Dedifferentiated amniotic fluid mesenchymal stem cell (primary cell): Measurements from ENCODE around the gene LYPLA2.
A peak's percentile ranks its signal among the peaks of the same experiment; 100 is the strongest.

Experiments
- DNase-seq: peaks from one replicate; pipeline ENCODE4 v3.0.0-alpha.2; 2016; ENCODE audit errors: extremely low spot score

The LYPLA2 gene

DNA sequence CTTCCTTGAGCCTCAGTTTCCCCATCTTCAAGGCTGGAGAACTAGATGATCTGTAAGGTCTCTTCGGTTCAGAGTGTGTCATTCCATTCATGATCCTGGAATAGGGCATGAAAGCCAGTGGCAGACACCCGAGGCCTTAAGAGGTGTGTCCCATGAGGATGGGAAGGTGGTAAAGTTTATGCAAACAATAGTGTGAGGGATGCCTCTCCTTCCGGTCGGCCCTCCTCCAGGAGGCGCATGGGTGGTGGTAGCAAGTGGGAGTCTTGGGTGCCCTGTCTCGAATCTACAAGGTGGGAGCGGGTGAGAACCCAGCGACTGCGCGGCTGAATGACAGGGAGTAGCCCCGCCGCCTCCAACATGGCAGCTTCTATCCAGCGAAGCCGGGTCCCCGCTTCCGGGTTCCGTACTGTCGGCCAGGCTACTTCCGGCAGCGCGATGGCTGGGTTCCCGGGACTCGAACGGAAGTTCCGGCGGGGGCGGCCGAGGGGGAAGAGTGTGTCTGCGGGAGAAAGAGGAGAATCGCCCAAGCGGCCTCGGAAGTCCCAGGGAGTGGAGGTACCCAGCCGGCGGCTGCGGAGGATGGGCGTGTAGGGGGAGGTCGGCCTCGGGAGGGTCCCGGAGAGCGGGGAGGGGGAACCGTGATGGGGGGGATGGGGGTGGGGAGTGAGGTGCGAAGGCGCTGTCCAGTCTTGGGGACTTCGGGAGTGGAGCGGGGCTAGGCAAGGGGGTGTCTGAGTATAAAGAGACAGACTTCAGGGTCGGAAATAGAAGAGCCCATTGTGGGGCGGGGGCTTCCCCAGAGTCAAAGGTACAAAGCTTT, at the start of gene LYPLA2:
TSS of gene LYPLA2 (plus strand) at position 450 of the 820 bp plus-strand sequence. CDS start 1,538 bp downstream, outside the sequence.
- DNase-seq: peak; percentile 94

DNA sequence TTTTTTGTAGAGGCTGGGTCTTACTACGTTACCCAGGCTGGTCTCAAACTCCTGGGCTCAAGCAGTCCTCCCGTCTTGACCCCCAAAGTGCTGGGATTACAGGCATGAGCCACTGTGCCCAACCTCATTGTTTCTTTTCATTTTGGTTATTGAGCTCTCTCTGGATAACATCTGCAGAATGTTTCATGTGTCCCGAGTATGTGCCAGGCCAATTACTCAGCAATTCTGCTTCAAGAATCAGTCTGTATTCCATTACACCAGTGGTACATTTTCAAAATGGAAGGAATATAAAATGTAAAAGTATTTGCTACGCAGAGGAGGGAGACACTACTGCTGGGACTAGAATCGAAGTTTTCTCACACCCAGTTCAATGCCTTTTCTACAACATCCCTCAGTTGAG, 49.3 kb upstream of the LYPLA2 start:
- no peak for DNase-seq

DNA sequence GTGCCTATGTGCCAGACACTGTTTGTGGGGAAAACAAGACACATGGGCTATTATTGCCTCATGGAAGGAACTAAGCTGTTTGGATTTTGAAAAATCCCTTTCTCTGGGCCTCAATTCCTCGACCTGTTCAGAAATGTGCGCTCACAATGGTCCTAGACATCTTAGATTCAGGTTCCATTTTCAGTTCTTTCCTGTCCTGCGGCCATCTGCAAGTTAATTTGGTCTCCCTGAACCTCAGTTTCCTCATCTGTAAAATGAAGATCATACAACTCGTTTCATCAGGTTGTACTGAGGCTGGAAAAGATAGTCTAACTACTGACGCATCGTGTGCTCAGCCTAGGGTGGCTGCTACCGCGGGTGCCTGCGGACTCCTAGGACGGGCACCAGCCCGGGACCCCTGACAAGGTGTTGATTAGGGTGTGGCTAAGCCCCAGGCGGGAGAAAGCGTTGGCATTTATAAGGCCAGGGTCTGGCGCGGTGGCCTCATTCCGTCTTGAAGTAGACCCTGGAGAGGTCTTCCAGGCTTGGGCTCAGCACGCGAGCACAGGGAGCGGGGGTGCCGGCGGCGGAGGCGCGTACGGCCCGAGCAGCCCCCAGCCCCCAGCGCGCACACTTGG, 48.2 kb upstream of the LYPLA2 start:
- DNase-seq: no peak

DNA sequence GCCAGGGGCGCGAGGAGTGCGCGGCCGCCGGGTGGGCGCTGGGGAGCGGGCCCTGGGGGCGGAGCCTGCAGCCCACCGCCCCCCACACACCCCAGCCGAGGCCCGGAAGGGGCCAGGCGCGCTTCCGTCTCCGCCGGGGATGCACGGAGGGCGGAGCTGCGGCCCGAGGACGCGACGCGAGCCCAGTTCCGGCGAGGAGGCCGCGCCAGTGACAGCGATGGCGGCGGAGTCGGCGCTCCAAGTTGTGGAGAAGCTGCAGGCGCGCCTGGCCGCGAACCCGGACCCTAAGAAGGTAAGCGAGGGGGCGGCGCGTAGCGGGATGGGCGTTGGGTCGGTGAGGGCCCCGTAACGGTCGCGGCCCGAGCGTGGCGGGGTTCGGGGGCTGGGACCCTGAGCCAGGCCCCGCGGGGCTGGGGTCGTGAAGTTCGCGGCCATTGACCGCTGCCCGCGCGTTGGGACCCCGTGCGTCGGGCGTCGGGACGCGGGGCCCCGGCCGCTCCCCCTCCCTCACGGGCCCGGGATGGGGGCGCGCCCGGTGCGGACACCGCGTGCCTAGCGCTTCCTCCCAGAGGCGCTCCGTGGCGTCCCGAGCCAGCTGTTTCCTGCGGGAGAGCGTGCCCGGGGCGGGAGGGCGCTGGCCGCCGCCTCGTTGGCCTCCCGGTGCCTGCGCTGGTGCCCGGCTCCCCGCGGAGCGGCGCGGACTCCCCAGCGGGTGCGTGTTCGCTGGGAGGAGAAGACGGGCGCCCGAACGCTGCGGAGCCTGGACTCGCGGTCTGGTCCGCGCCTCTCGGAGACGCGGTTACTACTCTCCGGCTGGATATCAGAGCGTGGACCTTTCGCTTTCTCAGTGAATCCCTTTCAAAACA, 47.4 kb upstream of the LYPLA2 start, which contains the start of gene ELOA:
TSS of gene ELOA (plus strand) at position 185 of the 866 bp plus-strand sequence. CDS start at position 218, 33 bp downstream.
- DNase-seq: peak; percentile 53

DNA sequence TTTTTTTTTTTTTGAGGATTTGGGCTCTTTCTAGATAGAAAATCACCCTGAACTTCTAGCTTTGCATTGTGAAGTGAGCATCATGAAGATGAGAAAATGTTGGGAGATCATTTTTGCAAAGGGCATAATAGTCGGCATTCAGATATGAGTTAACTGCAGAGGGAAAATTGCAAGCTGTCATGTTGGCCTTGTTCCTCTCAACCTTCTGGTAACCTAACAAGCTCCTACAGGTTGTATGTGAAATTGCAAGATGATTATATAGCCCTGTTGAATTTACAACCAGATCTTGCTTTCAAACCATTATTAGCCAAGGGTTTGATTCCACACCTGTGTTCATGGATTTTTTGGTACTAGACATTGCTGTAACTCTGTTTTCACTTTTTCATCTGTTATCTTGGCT, 45.4 kb upstream of the LYPLA2 start:
- DNase-seq: no peak

DNA sequence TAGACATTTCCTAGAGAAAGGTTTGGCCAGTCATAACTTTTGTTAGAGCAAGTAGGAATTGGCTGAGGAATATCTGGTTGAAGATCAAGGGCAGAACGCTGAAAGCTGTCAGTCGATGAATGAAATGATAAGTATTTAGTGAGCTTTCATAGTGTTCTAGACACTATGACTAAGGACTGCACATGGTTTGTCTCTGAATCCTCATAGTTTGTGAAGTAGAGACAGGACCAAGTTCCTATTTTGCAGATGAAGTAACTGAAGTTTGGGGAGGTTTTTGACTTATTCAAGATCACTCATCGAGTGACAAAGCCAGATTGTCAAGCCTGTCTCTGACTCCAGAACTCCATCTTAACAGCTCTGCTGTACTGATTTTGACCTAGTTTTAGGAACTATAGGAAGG, 42.9 kb upstream of the LYPLA2 start:
- no peak for DNase-seq

DNA sequence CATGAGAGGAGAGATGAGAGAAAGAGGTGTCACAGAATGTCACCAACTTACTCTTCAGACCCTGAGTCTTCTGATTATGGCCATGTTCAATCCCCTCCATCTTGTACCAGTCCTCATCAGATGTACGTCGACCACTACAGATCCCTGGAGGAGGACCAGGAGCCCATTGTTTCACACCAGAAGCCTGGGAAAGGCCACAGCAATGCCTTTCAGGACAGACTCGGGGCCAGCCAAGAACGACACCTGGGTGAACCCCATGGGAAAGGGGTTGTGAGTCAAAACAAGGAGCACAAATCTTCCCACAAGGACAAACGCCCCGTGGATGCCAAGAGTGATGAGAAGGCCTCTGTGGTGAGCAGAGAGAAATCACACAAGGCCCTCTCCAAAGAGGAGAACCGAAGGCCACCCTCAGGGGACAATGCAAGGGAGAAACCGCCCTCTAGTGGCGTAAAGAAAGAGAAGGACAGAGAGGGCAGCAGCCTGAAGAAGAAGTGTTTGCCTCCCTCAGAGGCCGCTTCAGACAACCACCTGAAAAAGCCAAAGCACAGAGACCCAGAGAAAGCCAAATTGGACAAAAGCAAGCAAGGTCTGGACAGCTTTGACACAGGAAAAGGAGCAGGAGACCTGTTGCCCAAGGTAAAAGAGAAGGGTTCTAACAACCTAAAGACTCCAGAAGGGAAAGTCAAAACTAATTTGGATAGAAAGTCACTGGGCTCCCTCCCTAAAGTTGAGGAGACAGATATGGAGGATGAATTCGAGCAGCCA, 39.7 kb upstream of the LYPLA2 start:
- no peak for DNase-seq

DNA sequence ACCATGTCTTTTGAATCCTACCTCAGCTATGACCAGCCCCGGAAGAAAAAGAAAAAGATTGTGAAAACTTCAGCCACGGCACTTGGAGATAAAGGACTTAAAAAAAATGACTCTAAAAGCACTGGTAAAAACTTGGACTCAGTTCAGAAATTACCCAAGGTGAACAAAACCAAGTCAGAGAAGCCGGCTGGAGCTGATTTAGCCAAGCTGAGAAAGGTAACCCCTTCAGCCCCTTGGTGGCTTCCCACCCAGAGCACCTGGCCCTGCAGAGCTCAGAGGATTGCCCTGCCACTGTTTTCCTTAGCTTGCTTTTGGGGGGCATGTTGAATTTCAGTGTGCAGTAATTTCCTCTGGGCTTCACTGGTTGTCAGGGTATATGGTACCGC, 39.1 kb upstream of the LYPLA2 start:
- no peak for DNase-seq

DNA sequence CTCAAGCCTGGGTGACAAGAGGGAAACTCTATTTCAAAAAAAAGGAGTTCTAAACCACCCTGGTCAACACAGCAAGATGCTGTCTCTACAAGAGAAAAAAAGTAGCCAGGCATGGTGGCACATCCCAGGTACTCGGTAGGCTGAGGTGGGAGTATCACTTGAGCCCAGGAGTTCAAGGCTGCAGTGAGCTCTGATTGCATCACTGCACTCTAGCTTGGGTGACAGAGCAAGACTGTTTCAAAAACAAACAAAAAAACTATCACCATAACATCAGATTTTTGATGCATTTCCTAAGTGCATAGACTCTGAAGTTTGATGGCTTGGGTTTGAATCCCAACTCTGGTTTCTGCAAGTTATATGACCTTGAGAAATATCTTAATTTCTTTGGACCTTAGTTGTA, 38.0 kb upstream of the LYPLA2 start:
- DNase-seq: no peak

DNA sequence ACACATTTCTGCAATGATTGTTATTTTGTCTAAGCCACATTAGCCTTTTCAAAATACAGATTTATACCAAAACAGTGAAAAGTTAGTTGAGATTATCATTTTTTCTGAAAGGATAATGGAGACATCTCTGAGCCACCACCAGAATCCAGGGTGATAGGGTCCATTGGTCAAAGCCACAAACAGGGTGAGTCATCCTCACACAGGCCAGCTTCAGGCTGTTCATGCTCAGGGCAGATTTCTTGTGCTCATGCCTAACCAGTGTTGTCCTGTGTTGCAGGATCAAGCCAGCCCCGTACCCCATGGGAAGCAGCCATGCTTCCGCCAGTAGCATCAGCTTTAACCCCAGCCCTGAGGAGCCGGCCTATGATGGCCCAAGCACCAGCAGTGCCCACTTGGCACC, 34.3 kb upstream of the LYPLA2 start:
- DNase-seq: no peak

DNA sequence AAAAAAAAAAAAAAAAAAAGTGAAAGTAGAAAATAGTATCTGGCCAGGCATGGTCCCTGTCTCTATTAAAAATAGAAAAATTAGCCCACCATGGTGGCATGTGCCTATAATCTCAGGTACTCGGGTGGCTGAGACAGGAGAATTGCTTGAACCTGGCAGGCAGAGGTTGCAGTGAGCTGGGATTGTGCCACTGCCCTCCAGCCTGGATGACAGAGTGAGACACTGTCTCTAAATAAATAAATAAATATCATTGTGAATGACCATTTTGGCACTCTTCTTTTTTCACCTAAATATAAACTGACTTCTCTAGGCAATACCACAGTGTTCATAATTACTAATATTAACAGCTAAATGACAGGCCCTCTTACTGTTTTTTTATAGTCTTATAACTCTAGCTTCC, 33.1 kb upstream of the LYPLA2 start:
- no peak for DNase-seq

DNA sequence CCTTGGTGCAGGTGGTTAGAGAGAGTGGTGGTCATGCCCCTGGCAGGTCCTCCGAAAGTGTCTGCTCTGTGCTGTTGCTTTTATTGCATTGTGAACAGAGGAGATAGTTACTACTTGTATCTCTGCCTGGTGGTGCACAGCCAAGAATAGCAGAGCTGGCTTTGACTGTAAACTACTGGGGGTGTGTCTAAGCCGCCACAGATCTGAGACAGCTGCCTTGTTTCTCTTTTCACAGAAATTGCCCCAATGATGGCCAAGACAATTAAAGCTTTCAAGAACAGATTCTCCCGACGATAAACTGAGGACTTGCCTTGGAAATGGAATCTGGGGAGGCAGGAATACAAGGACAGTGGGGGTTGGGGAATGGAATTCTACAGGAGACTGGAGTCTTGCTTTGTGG, 31.7 kb upstream of the LYPLA2 start:
- no peak for DNase-seq

DNA sequence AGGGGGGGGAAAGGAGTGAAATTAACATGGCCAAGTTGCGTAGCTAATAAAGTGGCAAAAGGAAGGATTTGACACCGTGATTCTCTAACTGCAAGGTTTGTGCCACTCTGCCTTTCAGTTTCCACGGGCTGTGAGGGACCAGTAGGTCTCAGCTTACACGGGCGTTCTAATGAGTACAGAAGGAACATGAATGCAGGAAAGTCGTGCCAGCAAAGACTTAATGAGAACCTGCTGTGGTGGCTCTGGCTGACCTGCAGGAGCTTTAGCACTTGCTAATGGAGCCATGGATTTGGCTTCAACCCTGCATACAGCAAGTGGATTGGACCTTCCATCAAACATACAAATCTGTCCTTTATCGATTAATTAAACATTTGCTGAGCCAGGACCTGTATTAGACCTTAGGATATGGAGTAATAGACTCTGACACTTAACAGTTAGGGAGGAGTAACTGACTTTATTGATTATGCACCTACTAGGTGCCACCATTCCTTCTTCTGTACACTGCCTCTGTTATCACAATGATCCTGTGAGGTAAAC, 27.8 kb upstream of the LYPLA2 start:
- DNase-seq: no peak

DNA sequence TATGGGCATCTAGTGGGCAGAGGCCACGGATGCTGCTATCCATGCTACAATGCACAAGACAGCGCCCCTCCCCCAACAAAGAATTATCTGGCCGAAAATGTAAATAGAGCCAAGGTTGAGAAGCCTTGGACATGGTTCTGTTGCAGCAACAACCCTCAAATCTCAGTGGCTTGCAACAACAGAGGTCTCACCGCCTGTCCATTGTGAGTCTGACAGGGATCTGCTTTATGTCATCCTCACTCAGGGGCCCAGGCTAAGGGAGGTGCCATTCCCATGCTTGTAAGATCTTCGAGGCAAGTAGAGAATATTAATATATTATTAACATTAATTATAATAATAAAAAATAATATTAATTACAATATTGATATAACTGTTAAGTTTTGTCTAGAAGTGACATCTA, 22.2 kb upstream of the LYPLA2 start:
- no peak for DNase-seq

DNA sequence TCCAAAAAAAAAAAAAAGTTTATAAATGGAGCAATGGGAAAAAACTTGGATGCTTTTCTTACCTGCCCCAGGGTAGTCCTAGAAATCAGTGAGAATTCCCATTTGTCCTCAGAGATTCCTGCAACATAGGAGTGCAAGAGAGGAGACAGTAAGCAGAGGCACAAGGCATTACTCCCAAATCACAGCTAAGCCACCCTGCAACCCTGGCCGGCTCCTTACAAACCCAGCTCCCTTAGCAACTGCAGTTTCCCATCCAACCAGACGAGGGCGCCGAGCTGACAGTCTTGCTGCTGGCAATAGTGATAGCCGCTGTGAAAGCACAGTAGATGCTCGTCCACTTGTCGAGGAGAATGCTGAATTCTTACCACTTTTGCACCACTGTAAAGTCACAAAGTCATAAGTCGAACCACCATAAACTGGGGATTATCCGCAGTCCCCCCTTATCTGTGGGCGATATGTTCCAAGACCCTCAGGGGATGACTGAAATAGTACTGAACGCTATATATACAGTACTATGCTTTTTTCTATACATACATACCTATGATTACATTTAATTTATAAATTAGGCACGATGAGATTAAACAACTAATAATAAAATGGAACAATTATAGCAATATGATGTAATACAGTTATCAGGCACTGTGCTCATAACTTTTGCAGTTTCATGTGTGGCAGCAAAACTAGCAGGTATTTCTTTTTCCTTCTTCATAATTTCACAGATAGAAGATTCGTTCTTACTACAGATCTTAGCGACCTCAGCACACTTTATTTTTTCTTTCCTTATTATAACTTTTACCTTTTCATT, 18.7 kb upstream of the LYPLA2 start:
- peak; percentile 87 for DNase-seq

DNA sequence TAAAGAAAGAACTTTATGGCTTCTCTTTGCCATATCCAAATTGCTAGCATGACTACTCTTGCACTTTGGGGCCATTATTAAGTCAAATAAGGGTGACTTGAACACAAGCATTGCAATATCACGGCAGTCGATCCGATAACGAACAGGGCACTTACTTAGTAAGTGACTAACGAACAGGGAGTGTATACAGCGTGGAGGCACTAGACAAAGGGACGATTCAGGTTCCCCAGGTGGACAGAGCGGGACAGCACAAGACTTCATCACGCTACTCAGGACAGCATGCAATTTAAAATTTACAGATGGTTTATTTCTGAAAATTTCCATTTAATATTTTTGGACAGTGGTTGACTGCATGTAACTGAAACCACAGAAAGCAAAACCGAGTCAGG, 18.1 kb upstream of the LYPLA2 start:
- DNase-seq: no peak

DNA sequence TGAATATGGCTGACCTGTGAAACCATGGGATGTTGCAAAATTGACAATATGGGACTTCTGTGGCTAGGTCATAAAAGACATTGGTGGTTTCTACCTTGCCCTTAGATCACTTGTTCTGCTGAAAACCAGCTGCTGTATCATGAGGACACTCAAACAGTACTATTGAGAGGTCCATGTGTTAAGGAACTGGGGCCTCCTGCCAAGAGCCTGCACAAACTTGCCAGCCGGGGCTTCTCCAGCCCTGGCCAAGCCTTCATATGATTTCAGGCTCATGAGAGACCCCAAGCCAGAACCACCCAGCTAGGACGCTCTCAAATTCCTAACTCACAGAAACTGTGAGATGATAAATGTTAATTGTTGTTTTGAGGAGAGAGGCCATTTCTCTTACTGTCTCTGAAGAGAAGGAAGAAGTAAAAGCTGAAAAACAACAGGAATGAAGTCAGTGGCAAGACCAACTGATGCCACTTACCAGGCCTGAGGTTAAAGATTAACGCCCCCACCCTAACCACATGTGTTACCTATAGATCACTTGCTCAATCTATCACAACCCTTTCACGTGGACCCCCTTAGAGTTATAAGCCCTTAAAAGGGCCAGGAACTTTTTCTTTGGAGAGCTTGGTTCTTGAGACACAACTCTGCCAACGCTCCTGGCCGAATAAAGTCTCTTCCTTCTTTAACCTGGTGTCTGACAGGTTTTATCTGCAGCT, 16.6 kb upstream of the LYPLA2 start:
- no peak for DNase-seq

DNA sequence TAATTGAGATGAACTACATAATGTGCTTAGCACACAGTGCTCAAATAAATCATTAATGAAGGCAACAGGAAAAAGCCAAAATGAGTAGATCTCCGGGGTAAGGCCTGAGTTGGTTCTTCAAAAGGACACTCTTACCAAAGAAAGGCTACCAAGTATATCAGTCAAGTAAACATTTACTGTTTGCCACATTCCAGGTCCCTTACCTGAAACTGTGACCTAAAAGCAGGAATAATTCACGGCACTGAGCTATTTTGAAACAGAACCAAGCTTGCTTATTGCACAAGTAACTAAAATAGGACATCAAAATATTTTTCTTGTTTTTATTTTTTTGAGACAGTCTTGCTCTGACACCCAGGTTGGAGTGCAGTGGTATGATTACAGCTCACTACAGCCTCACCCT, 14.7 kb upstream of the LYPLA2 start:
- no peak for DNase-seq

DNA sequence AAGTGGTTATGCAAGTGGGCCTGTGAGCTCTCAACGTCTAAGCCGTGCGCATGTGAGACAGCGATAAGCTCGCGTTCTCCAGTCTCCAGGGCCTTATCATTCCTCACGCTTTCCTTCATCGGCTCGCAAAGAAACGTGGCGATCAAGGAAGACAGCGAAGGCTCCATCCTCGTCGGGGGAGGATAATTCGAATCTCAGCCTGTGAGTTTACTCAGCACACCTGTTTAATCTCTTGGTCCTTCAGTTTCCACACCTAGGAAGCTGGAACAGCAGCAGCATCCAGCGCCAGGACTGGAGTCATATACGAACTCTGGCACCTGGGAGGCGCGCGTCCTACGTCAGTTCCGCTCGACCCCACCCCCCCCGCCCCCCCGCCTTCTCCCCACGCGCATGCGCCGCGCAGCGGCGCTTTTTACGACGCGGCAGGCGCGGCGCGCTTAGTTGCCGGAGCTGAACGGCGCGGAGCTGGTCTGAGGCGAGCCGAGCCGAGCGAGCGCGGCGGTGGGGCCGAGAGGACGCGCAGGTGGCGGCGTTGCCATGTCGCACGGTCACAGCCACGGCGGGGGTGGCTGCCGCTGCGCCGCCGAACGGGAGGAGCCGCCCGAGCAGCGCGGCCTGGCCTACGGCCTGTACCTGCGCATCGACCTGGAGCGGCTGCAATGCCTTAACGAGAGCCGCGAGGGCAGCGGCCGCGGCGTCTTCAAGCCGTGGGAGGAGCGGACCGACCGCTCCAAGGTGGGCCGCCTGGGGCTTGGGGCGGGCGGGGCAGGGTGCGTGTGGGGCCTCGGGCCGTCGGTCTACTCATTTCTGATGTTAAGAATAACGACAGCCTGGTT, 12.7 kb upstream of the LYPLA2 start, which contains the start of gene PITHD1:
TSS of gene PITHD1 (plus strand) at position 440 of the 836 bp plus-strand sequence. CDS start at position 538, 98 bp downstream.
- DNase-seq: peak; percentile 62
